H1 (cell line): Measurements from ENCODE around the gene MEF2A. TPM values are rescaled to one million over a fixed set of nuclear protein-coding genes. Genes with fewer than 3 reads are reported as not detected.

Experiments
- ZNF274 ChIP-seq: IDR thresholded peaks from 2 replicates; pipeline ENCODE4 v1.7.0; 2012; ENCODE audit warnings: low read length, borderline replicate concordance; ENCODE audit errors: extremely low read depth
- polyA plus RNA-seq, 7 experiments: library from polyadenylated mRNA; depleted of rRNA in 3 of 7; stranded (reverse) in 5 of 7; unstranded in 2 of 7; fragments of >200 nt in 5 of 7; fragments of 200-250 nt in 2 of 7; gene quantifications; 1 replicate in 5 of 7; 2 replicates in 1 of 7; 4 replicates in 1 of 7; pipeline versions ENCODE4 v1.2.1 to v1.2.3, GENCODE V29; 2011 to 2013; ENCODE audit warnings: missing spikeins in 2 of 7, mixed read lengths in 2 of 7
- total RNA-seq: library from RNA; stranded (reverse); fragmentation: NEBNext Ultra II Directional; extraction: Animal tissue kit (Norgen Biotek cat#: 25700); gene quantifications from 2 replicates; pipeline ENCODE4 v1.2.1, GENCODE V29; 2021

The MEF2A gene
- total and polyA plus RNA-seq, 2 of the 8 experiments (the other 6 are each of a cell fraction or from before 2014, with no cell fraction given) = 15.6 to 22.5 TPM

GRCh38 chr15:99598296-99598695 is 32.5 kb downstream of the MEF2A start (continued):
- TF ChIP-seq ZNF274 = no peak
